HCT116 (cell line): ENCODE data around the gene LKAAEAR1.

ENCODE experiments used
- CTCF ChIP-seq, 3 experiments: fragments of 200-600 bp in 1 of 3; sonication (generic) in 1 of 3; IDR thresholded peaks in 2 of 3; conservative IDR thresholded peaks in 1 of 3; 2 replicates each; pipeline ENCODE4 v1.5.1; 2012 to 2017; ENCODE audit warnings: low read depth in 2 of 3, low read length in 2 of 3, antibody characterized with exemption in 1 of 3, borderline replicate concordance in 1 of 3, control low read depth in 1 of 3, mild to moderate bottlenecking in 1 of 3, mixed read lengths in 1 of 3, mixed run types in 1 of 3, moderate library complexity in 1 of 3; ENCODE audit not compliant: insufficient read depth in 1 of 3
- EZH2 ChIP-seq: fragments of 200-600 bp; sonication (generic); IDR thresholded peaks from 2 replicates; pipeline ENCODE4 v1.6.1; 2017; ENCODE audit warnings: antibody characterized with exemption, mixed run types
- EZH2phosphoT487 ChIP-seq: fragments of 200-600 bp; IDR thresholded peaks from 2 replicates; pipeline ENCODE4 v1.6.1; 2018; ENCODE audit warnings: antibody characterized with exemption, borderline replicate concordance
- JUND ChIP-seq: IDR thresholded peaks from 2 replicates; pipeline ENCODE4 v1.6.1; 2012
- POLR2A ChIP-seq: IDR thresholded peaks from 2 replicates; pipeline ENCODE4 v1.7.0; 2011; ENCODE audit warnings: borderline replicate concordance; ENCODE audit not compliant: insufficient read depth, insufficient read length; ENCODE audit errors: extremely low read depth
- POLR2AphosphoS5 ChIP-seq: IDR thresholded peaks from 2 replicates; pipeline ENCODE4 v1.6.1; 2011; ENCODE audit warnings: mild to moderate bottlenecking, low read depth, low read length, moderate library complexity
- REST ChIP-seq: IDR thresholded peaks from 2 replicates; pipeline ENCODE4 v1.6.1; 2012; ENCODE audit warnings: low read depth
- YY1 ChIP-seq: IDR thresholded peaks from 2 replicates; pipeline ENCODE4 v1.6.1; 2011; ENCODE audit warnings: low read length, low read depth, moderate library complexity, mild to moderate bottlenecking; ENCODE audit not compliant: insufficient replicate concordance; ENCODE audit errors: extremely low read depth
- ZNF274 ChIP-seq: fragments of 200-500 bp; sonication (Bioruptor generic); IDR thresholded peaks from 2 replicates; pipeline ENCODE4 v1.6.1; 2014; ENCODE audit warnings: mild to moderate bottlenecking, low read depth, low read length, inconsistent platforms

- TF ChIP-seq ZNF274: no peak
- no peak for TF ChIP-seq CTCF (IDR thresholded peaks at IDR 0.05 in 2 of 3, conservative IDR thresholded peaks at IDR 0.05 in 1 of 3; ENCODE audit: borderline replicate concordance in 1 of 3, insufficient read depth in 1 of 3, low read depth in 2 of 3, low read length in 2 of 3)
- no peak for TF ChIP-seq POLR2AphosphoS5
- TF ChIP-seq EZH2phosphoT487: no peak
- TF ChIP-seq EZH2: no peak
- no peak for TF ChIP-seq REST
- TF ChIP-seq POLR2A: no peak
- no peak for TF ChIP-seq YY1
- TF ChIP-seq JUND: no peak
Measured at GRCh38 chr20:64068386-64069208, 15.6 kb downstream of the LKAAEAR1 start.
